HCT116 (cell line): ENCODE results near the gene DGKB.

Source experiments
- CEBPB ChIP-seq: IDR thresholded peaks from 2 replicates; pipeline ENCODE4 v1.6.1; 2012; ENCODE audit warnings: low read depth
- CTCF ChIP-seq, 3 experiments: fragments of 200-600 bp in 1 of 3; sonication (generic) in 1 of 3; IDR thresholded peaks in 2 of 3; conservative IDR thresholded peaks in 1 of 3; 2 replicates each; pipeline ENCODE4 v1.5.1; 2012 to 2017; ENCODE audit warnings: low read depth in 2 of 3, low read length in 2 of 3, antibody characterized with exemption in 1 of 3, borderline replicate concordance in 1 of 3, control low read depth in 1 of 3, mild to moderate bottlenecking in 1 of 3, mixed read lengths in 1 of 3, mixed run types in 1 of 3, moderate library complexity in 1 of 3; ENCODE audit not compliant: insufficient read depth in 1 of 3
- EGR1 ChIP-seq: IDR thresholded peaks from 2 replicates; pipeline ENCODE4 v1.6.1; 2012; ENCODE audit warnings: low read depth
- EZH2 ChIP-seq: fragments of 200-600 bp; sonication (generic); IDR thresholded peaks from 2 replicates; pipeline ENCODE4 v1.6.1; 2017; ENCODE audit warnings: antibody characterized with exemption, mixed run types
- EZH2phosphoT487 ChIP-seq: fragments of 200-600 bp; IDR thresholded peaks from 2 replicates; pipeline ENCODE4 v1.6.1; 2018; ENCODE audit warnings: antibody characterized with exemption, borderline replicate concordance
- JUND ChIP-seq: IDR thresholded peaks from 2 replicates; pipeline ENCODE4 v1.6.1; 2012
- POLR2A ChIP-seq: IDR thresholded peaks from 2 replicates; pipeline ENCODE4 v1.7.0; 2011; ENCODE audit warnings: borderline replicate concordance; ENCODE audit not compliant: insufficient read depth, insufficient read length; ENCODE audit errors: extremely low read depth
- REST ChIP-seq: IDR thresholded peaks from 2 replicates; pipeline ENCODE4 v1.6.1; 2012; ENCODE audit warnings: low read depth
- SIN3A ChIP-seq: IDR thresholded peaks from 2 replicates; pipeline ENCODE4 v1.6.1; 2012; ENCODE audit warnings: low read depth
- SP1 ChIP-seq: IDR thresholded peaks from 2 replicates; pipeline ENCODE4 v1.6.1; 2012; ENCODE audit warnings: low read depth
- YY1 ChIP-seq: IDR thresholded peaks from 2 replicates; pipeline ENCODE4 v1.6.1; 2011; ENCODE audit warnings: low read length, low read depth, moderate library complexity, mild to moderate bottlenecking; ENCODE audit not compliant: insufficient replicate concordance; ENCODE audit errors: extremely low read depth

GRCh38 chr7:14252458-14252857 lies 650.1 kb downstream of the DGKB start:
- TF ChIP-seq POLR2A (no peak), YY1 (no peak), CEBPB (no peak), CTCF (IDR thresholded peaks at IDR 0.05 in 2 of 3, conservative IDR thresholded peaks at IDR 0.05 in 1 of 3; ENCODE audit: borderline replicate concordance in 1 of 3, insufficient read depth in 1 of 3, low read depth in 2 of 3, low read length in 2 of 3) (no peak), EZH2phosphoT487 (no peak), JUND (no peak), SP1 (no peak), EZH2 (no peak), EGR1 (no peak), REST (no peak), SIN3A (no peak)
